ENCODE data around the gene PAQR5. TPM values are rescaled to one million over a fixed set of nuclear protein-coding genes. Genes with fewer than 3 reads are reported as not detected.

The PAQR5 gene
- total and polyA plus RNA-seq, 2 donors from 2014 or later: 32.7 to 51.3 TPM

GRCh38 chr15:69412274-69412673 is 113.6 kb downstream of the PAQR5 start:
- peaks cover 0 to 6% (median 0%) of the 10 kb centered on the region in 3 donors for H3K36me3 ChIP-seq (ENCODE audit: control insufficient read depth in 2 of 3, insufficient read depth in 3 of 3, low read length in 3 of 3)
- no peak overlapping the region for H3K9ac ChIP-seq (ENCODE audit: low read length in 3 of 3)
- no peak for FAIRE-seq
- no peak overlapping the region for H3K27ac ChIP-seq (ENCODE audit: low read depth in 2 of 2, low read length in 2 of 2)
- H3K4me1 ChIP-seq (ENCODE audit: control insufficient read depth in 2 of 3, insufficient read depth in 2 of 3, low read depth in 1 of 3, low read length in 3 of 3): peaks cover 0 to 4% (median 3%) of the 10 kb centered on the region in 3 donors
- intact Hi-C loops (cut with DNase I): no loop called here
- no peak for DNase-seq
- H3K9me3 ChIP-seq (ENCODE audit: control insufficient read depth in 2 of 3, insufficient read depth in 1 of 3, low read length in 3 of 3): no peaks in the 10 kb centered on the region
- H3K4me3 ChIP-seq (ENCODE audit: low read length in 3 of 3): no peak overlapping the region
- no peaks in the 10 kb centered on the region for H3K27me3 ChIP-seq (ENCODE audit: control insufficient read depth, insufficient read depth, low read length)
- TF ChIP-seq, protein P1, sequence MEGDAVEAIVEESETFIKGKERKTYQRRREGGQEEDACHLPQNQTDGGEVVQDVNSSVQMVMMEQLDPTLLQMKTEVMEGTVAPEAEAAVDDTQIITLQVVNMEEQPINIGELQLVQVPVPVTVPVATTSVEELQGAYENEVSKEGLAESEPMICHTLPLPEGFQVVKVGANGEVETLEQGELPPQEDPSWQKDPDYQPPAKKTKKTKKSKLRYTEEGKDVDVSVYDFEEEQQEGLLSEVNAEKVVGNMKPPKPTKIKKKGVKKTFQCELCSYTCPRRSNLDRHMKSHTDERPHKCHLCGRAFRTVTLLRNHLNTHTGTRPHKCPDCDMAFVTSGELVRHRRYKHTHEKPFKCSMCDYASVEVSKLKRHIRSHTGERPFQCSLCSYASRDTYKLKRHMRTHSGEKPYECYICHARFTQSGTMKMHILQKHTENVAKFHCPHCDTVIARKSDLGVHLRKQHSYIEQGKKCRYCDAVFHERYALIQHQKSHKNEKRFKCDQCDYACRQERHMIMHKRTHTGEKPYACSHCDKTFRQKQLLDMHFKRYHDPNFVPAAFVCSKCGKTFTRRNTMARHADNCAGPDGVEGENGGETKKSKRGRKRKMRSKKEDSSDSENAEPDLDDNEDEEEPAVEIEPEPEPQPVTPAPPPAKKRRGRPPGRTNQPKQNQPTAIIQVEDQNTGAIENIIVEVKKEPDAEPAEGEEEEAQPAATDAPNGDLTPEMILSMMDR (IDR thresholded peaks at IDR 0.05; ENCODE audit: borderline replicate concordance, extremely low read depth, insufficient read depth): no peak

DNA sequence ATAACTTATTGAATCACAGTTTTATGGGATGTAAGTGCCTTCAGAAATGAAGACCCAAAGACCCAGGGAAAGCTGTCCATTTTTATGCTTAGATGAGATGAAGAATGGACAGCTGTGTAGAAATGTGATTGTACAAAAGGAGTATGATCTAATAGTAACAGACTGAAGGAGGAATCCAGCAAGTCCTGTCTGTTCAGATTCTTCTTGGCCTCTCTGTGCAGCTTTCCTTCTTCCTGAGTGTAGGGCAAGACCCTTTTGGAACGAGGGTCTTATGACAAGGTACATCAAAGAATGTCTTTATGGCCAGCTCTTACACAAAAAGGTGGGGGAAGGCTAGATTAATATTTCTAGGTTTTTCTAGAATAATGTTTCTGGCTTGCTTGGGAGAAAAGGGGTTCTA is 114.0 kb downstream of the PAQR5 start:
- H3K9ac ChIP-seq (ENCODE audit: low read length in 3 of 3): no peak overlapping the region
- FAIRE-seq: no peak
- peaks cover 0 to 4% (median 3%) of the 10 kb centered on the region in 3 donors for H3K4me1 ChIP-seq (ENCODE audit: control insufficient read depth in 2 of 3, insufficient read depth in 2 of 3, low read depth in 1 of 3, low read length in 3 of 3)
- H3K9me3 ChIP-seq (ENCODE audit: control insufficient read depth in 2 of 3, insufficient read depth in 1 of 3, low read length in 3 of 3): no peaks in the 10 kb centered on the region
- H3K36me3 ChIP-seq (ENCODE audit: control insufficient read depth in 2 of 3, insufficient read depth in 3 of 3, low read length in 3 of 3): peaks cover 0 to 6% (median 0%) of the 10 kb centered on the region in 3 donors
- H3K27ac ChIP-seq (ENCODE audit: low read depth in 2 of 2, low read length in 2 of 2): no peak overlapping the region
- intact Hi-C loops (cut with DNase I): no loop called here
- no peak overlapping the region for H3K4me3 ChIP-seq (ENCODE audit: low read length in 3 of 3)
- no peaks in the 10 kb centered on the region for H3K27me3 ChIP-seq (ENCODE audit: control insufficient read depth, insufficient read depth, low read length)
- DNase-seq: no peak
- TF ChIP-seq, protein P1 (IDR thresholded peaks at IDR 0.05; ENCODE audit: borderline replicate concordance, extremely low read depth, insufficient read depth): no peak

DNA sequence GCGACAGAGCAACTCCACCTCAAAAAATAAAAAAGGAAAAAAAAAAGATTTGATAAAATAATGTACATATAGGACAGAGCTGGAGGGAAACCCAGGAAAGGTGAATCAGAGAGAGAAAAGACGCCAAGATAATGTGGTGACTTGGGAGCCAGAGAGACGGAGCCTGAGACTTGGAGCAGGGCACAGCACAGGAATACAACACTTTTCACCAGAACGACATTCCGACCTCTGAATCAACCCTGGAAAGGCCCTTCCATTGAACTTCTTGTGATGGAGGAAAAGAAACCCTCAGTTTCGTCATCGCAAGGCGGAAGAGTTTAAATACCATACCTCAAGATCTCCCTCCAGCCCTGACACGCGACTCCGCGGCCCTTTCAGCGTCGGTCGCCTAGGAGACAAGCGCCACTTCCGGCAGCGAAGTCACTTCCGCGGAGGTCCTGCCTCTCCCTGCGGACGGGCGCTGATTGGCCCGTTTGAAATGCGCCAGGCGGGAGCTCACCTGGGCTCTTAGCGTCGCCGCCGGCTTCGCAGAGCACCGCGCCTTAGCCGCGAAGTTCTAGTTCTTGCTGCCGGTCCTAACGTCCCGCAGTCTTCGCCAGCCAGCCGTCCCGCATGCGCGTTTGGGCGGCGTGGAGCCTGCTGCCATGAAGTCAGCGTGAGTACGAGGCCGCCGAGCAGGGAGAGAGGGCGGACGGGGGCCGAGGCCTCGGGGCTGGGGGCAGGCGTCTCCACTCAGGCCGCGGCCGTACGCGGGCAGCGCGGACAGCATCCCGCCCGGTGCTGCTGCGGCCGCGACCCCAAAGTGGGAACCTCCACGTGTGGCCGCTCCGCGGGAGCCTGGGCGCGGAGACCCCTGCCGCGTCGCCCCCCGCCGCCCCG is 115.3 kb downstream of the PAQR5 start, which contains the start of gene KIF23:
KIF23 (plus strand) TSS at position 528 of the 879 bp plus-strand sequence; CDS start at position 645, 117 bp downstream.
- H3K27me3 ChIP-seq (ENCODE audit: control insufficient read depth, insufficient read depth, low read length): no peaks in the 10 kb centered on the region
- FAIRE-seq: no peak
- peak within 1 kb of the TSS; percentile 75 to 95 (median 85) for H3K4me3 ChIP-seq (ENCODE audit: low read length in 3 of 3)
- peak within 1 kb of the TSS; percentile 16 to 88 (median 48) for H3K9ac ChIP-seq (ENCODE audit: low read length in 3 of 3)
- TF ChIP-seq, protein P1 (IDR thresholded peaks at IDR 0.05; ENCODE audit: borderline replicate concordance, extremely low read depth, insufficient read depth): no peak
- peaks cover 0 to 4% (median 3%) of the 10 kb centered on the region in 3 donors for H3K4me1 ChIP-seq (ENCODE audit: control insufficient read depth in 2 of 3, insufficient read depth in 2 of 3, low read depth in 1 of 3, low read length in 3 of 3)
- intact Hi-C loops (cut with DNase I): no loop called here
- peak within 1 kb of the TSS in 1 of 2 donors; percentile 28 for H3K27ac ChIP-seq (ENCODE audit: low read depth in 2 of 2, low read length in 2 of 2)
- peaks cover 0 to 6% (median 0%) of the 10 kb centered on the region in 3 donors for H3K36me3 ChIP-seq (ENCODE audit: control insufficient read depth in 2 of 3, insufficient read depth in 3 of 3, low read length in 3 of 3)
- DNase-seq: peak; percentile 95 to 98 (median 97)
- H3K9me3 ChIP-seq (ENCODE audit: control insufficient read depth in 2 of 3, insufficient read depth in 1 of 3, low read length in 3 of 3): no peaks in the 10 kb centered on the region
